Chondrocyte (in vitro differentiated cells): Measurements from ENCODE around the gene KCTD16. TPM values are rescaled to one million over a fixed set of nuclear protein-coding genes. Genes with fewer than 3 reads are reported as not detected.

ENCODE experiments used
- DNase-seq: peaks from one replicate; pipeline ENCODE4 v3.0.0; 2021; ENCODE audit warnings: mixed read lengths, low spot score
- H3K27ac Mint-ChIP-seq: one replicate; pipeline ENCODE4 v1.8.0; 2021; ENCODE audit warnings: mild to moderate bottlenecking, moderate library complexity, mixed read lengths; ENCODE audit not compliant: unreplicated experiment
- H3K27me3 Mint-ChIP-seq: 2 replicates; pipeline ENCODE4 v1.8.0; 2021; ENCODE audit warnings: low read depth, mixed read lengths
- H3K36me3 Mint-ChIP-seq: 2 replicates; pipeline ENCODE4 v1.8.0; 2021; ENCODE audit warnings: low read depth, mixed read lengths
- H3K4me1 Mint-ChIP-seq: 2 replicates; pipeline ENCODE4 v1.8.0; 2021; ENCODE audit warnings: low read depth, mild to moderate bottlenecking, mixed read lengths
- H3K4me3 Mint-ChIP-seq: one replicate; pipeline ENCODE4 v1.8.0; 2021; ENCODE audit warnings: mild to moderate bottlenecking, moderate library complexity, mixed read lengths; ENCODE audit not compliant: unreplicated experiment
- H3K9me3 Mint-ChIP-seq: 2 replicates; pipeline ENCODE4 v1.8.0; 2021; ENCODE audit warnings: low read depth, mixed read lengths
- total RNA-seq: library from RNA; stranded (reverse); gene quantifications from 3 replicates; pipeline ENCODE4 v1.2.1, GENCODE V29; 2021
- TF ChIP-seq, protein P1 (sequence below): fragments of 200-600 bp; sonication (generic); IDR thresholded peaks from 2 replicates; pipeline ENCODE4 v1.5.0; 2021; ENCODE audit warnings: antibody characterized with exemption, mild to moderate bottlenecking, moderate library complexity

KCTD16 gene
- total RNA-seq, 1 donor from 2014 or later = 1.5 TPM

GRCh38 chr5:144377207-144377606 is 206.5 kb downstream of the KCTD16 start:
- Mint-ChIP-seq H3K27ac (no peak overlapping the region), H3K27me3 (peaks cover 7% of the 10 kb centered on the region), H3K4me1 (no peaks in the 10 kb centered on the region), H3K9me3 (peaks cover 14% of the 10 kb centered on the region), H3K36me3 (no peaks in the 10 kb centered on the region), H3K4me3 (no peak overlapping the region)
- DNase-seq = no peak
- TF ChIP-seq, protein P1, sequence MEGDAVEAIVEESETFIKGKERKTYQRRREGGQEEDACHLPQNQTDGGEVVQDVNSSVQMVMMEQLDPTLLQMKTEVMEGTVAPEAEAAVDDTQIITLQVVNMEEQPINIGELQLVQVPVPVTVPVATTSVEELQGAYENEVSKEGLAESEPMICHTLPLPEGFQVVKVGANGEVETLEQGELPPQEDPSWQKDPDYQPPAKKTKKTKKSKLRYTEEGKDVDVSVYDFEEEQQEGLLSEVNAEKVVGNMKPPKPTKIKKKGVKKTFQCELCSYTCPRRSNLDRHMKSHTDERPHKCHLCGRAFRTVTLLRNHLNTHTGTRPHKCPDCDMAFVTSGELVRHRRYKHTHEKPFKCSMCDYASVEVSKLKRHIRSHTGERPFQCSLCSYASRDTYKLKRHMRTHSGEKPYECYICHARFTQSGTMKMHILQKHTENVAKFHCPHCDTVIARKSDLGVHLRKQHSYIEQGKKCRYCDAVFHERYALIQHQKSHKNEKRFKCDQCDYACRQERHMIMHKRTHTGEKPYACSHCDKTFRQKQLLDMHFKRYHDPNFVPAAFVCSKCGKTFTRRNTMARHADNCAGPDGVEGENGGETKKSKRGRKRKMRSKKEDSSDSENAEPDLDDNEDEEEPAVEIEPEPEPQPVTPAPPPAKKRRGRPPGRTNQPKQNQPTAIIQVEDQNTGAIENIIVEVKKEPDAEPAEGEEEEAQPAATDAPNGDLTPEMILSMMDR = no peak

DNA sequence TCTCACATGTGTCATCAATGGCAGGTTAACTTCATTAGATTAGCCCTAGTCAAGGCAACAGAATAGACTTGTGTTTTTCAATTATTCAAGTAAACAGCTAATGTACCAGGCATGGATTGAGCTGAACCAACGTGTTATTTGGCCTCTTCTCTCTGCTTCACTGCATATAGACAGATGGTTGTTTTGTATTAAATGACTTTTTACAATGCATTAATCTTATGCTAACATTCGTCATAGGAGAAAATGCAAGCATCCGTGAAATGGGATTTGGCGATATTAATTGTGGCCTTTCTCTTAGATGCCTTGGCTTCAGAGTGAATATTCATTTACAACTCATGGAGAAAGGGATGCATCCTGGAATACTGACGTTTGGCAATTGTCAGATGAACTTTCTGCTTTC is 208.0 kb downstream of the KCTD16 start:
- no peaks in the 10 kb centered on the region for H3K36me3 Mint-ChIP-seq
- TF ChIP-seq, protein P1 = no peak
- peaks cover 14% of the 10 kb centered on the region for H3K9me3 Mint-ChIP-seq
- H3K4me1 Mint-ChIP-seq = no peaks in the 10 kb centered on the region
- peaks cover 4% of the 10 kb centered on the region for H3K27me3 Mint-ChIP-seq
- no peak overlapping the region for H3K27ac Mint-ChIP-seq
- DNase-seq = no peak
- no peak overlapping the region for H3K4me3 Mint-ChIP-seq

DNA sequence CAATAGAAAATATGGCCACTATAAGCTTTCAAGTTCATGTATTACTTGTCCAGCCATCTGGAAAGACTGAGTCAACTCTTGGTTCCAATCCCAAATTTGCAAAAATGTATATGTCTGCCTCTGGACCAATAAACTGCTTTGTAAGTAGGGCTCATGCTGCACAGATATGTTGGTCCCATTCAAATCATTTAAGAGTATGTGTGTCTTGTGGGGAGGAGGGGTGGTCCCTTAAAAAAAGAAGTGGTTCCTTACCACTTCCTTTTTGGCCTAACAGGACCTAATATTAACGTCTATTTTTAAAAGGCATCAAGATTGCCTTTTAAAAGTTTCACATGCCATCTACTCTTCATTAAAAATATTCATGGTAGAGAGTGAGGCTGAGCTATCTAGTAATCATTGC is 214.9 kb downstream of the KCTD16 start:
- Mint-ChIP-seq H3K27me3 (peaks cover 2% of the 10 kb centered on the region), H3K4me3 (no peak overlapping the region), H3K9me3 (peaks cover 8% of the 10 kb centered on the region), H3K4me1 (no peaks in the 10 kb centered on the region), H3K36me3 (no peaks in the 10 kb centered on the region), H3K27ac (no peak overlapping the region)
- TF ChIP-seq, protein P1 = no peak
- DNase-seq = no peak

- peaks cover under 1% of the 10 kb centered on the region for H3K9me3 Mint-ChIP-seq
- DNase-seq = no peak
- no peak overlapping the region for H3K27ac Mint-ChIP-seq
- TF ChIP-seq, protein P1 = no peak
- H3K4me3 Mint-ChIP-seq = no peak overlapping the region
- H3K36me3 Mint-ChIP-seq = no peaks in the 10 kb centered on the region
- H3K4me1 Mint-ChIP-seq = no peaks in the 10 kb centered on the region
- peaks cover 2% of the 10 kb centered on the region for H3K27me3 Mint-ChIP-seq
These were observed 215.6 kb downstream of the KCTD16 start for GRCh38 chr5:144386315-144386714.

DNA sequence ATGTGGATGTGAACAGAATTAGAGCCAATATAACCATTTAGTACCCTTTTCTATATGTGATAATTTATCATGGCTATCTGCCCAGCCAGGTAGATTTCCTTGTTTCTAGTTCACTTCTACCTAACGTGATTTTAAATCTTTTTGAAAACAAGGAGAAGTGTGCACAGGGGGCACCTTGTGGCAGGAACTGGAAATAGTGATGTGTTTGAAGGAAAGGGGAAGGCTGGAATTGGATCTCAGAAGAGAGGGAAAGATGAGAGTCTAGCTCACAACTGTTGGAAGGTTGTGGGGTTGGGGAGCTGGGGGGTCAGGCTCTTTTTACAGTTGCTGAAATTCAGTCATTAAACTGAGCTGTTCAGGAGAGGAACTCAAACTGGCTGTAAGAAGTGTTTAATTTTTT is 219.5 kb downstream of the KCTD16 start:
- Mint-ChIP-seq H3K27ac (no peak overlapping the region), H3K36me3 (no peaks in the 10 kb centered on the region), H3K27me3 (no peaks in the 10 kb centered on the region), H3K4me1 (no peaks in the 10 kb centered on the region), H3K4me3 (no peak overlapping the region), H3K9me3 (no peaks in the 10 kb centered on the region)
- TF ChIP-seq, protein P1 = peak; percentile 58
- DNase-seq = no peak
